ENCODE measurements around the gene ESYT1.

DNA sequence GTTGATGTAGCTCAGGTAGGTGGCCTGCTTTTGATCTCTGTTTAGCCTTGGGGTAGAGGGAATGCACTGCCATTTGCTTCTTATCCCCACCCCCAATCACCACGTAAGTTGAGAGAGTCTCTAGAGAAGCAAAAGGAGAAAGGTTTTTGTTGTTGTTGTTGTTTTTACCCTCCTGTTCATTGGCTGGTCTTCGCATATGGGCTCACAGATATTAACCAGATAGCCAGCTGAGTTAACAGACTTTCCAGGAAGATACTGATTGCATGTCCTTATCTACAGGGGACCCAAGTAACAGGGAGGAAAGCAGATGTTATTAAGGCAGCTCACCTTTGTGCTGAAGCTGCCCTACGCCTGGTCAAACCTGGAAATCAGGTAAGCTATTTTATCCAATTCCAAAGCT is 20.8 kb upstream of the ESYT1 start:
- TF ChIP-seq, protein P1, sequence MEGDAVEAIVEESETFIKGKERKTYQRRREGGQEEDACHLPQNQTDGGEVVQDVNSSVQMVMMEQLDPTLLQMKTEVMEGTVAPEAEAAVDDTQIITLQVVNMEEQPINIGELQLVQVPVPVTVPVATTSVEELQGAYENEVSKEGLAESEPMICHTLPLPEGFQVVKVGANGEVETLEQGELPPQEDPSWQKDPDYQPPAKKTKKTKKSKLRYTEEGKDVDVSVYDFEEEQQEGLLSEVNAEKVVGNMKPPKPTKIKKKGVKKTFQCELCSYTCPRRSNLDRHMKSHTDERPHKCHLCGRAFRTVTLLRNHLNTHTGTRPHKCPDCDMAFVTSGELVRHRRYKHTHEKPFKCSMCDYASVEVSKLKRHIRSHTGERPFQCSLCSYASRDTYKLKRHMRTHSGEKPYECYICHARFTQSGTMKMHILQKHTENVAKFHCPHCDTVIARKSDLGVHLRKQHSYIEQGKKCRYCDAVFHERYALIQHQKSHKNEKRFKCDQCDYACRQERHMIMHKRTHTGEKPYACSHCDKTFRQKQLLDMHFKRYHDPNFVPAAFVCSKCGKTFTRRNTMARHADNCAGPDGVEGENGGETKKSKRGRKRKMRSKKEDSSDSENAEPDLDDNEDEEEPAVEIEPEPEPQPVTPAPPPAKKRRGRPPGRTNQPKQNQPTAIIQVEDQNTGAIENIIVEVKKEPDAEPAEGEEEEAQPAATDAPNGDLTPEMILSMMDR (conservative IDR thresholded peaks at IDR 0.05; ENCODE audit: low read depth, low read length), result no peak
- no peak for TF ChIP-seq EZH2 (IDR thresholded peaks at IDR 0.05; ENCODE audit: borderline replicate concordance, low read depth, low read length, poor library complexity, severe bottlenecking)

All from A673 (cell line).